Kidney (tissue), 14 donors: ENCODE data around the gene MYO10. TPM values are rescaled to one million over a fixed set of nuclear protein-coding genes. Genes with fewer than 3 reads are reported as not detected.

Experiments used
- DNase-seq, 5 donors: peaks; one replicate each; pipeline ENCODE4 v3.0.0-alpha.2; 2013 to 2020
- FAIRE-seq: peaks from 2 replicates; lab custom pipeline; 2012; peaks lifted over from hg19 to GRCh38; lab: Jason Lieb, UNC
- H3K27ac ChIP-seq, 2 donors: one replicate each; pipeline ENCODE4 v1.7.0; 2013; ENCODE audit warnings: low read depth in 2 of 2, low read length in 2 of 2, inconsistent platforms in 1 of 2
- H3K27me3 ChIP-seq: one replicate; pipeline ENCODE4 v1.7.1; 2013; ENCODE audit warnings: low read length, inconsistent platforms; ENCODE audit not compliant: control insufficient read depth, insufficient read depth
- H3K36me3 ChIP-seq, 3 donors: one replicate each; pipeline versions ENCODE4 v1.7.0 to v1.7.1; 2013; ENCODE audit warnings: low read length in 3 of 3, control low read depth in 1 of 3, inconsistent platforms in 1 of 3; ENCODE audit not compliant: insufficient read depth in 3 of 3, control insufficient read depth in 2 of 3
- H3K4me1 ChIP-seq, 3 donors: one replicate each; pipeline versions ENCODE4 v1.7.0 to v1.7.1; 2013; ENCODE audit warnings: low read length in 3 of 3, inconsistent platforms in 1 of 3, low read depth in 1 of 3; ENCODE audit not compliant: control insufficient read depth in 2 of 3, insufficient read depth in 2 of 3
- H3K4me3 ChIP-seq, 3 donors: one replicate each; pipeline versions ENCODE4 v1.7.0 to v1.8.1; 2013; ENCODE audit warnings: low read length in 3 of 3, control low read depth in 1 of 3, inconsistent platforms in 1 of 3
- H3K9ac ChIP-seq, 3 donors: one replicate each; pipeline versions ENCODE4 v1.7.0 to v1.7.1; 2013; ENCODE audit warnings: low read length in 3 of 3, control low read depth in 1 of 3, inconsistent platforms in 1 of 3
- H3K9me3 ChIP-seq, 3 donors: one replicate each; pipeline versions ENCODE4 v1.7.0 to v1.7.1; 2013; ENCODE audit warnings: low read length in 3 of 3, control low read depth in 1 of 3, inconsistent platforms in 1 of 3; ENCODE audit not compliant: control insufficient read depth in 2 of 3, insufficient read depth in 1 of 3
- CTCF ChIP-seq: IDR thresholded peaks from 3 replicates; pipeline ENCODE4 v1.5.1; 2012; ENCODE audit warnings: mild to moderate bottlenecking, moderate library complexity, borderline replicate concordance; ENCODE audit not compliant: insufficient read depth; ENCODE audit errors: extremely low read depth
- intact Hi-C: fragments of 100-400 bp; cut with DNase I; formaldehyde crosslinking; loops from one replicate; pipeline ENCODE4 v1.11.1; 2022
- polyA plus RNA-seq: library from polyadenylated mRNA; stranded (reverse); fragments of 350-450 nt; fragmentation: Illumina TruSeq; extraction: RNeasy Lipid Tissue Mini Kit (QIAGEN cat#74804); gene quantifications from one replicate; pipeline ENCODE4 v1.2.3, GENCODE V29; 2014; ENCODE audit warnings: low read depth, low replicate concordance; ENCODE audit not compliant: insufficient read depth
- total RNA-seq: library from RNA; stranded (reverse); fragmentation: NEBNext Ultra II Directional; extraction: Animal tissue kit (Norgen Biotek cat#: 25700); gene quantifications from one replicate; pipeline ENCODE4 v1.2.1, GENCODE V29; 2021
- donor health status: control.
- donor health status: control.
- donor health status: control.
- donor health status: control.
- donor health status: control.
- donor health status: DM: yes; HTN: yes; CAD: no.
- donor health status: Normal renal cell carcinoma (clear cell type).

The MYO10 gene
- total and polyA plus RNA-seq, 2 donors from 2014 or later: 7.6 to 52.4 TPM

- no peak for TF ChIP-seq CTCF
- Histone ChIP-seq H3K4me3 (no peak overlapping the region), H3K27ac (no peak overlapping the region), H3K4me1 (no peaks in the 10 kb centered on the region), H3K36me3 (peaks cover 0 to 5% (median 0%) of the 10 kb centered on the region in 3 donors), H3K9me3 (no peaks in the 10 kb centered on the region), H3K27me3 (no peaks in the 10 kb centered on the region), H3K9ac (no peak overlapping the region)
- no peak for DNase-seq
- no peak for FAIRE-seq
- intact Hi-C loops: no loop called here
Observed at GRCh38 chr5:16773991-16774390, 162.1 kb downstream of the MYO10 start.

DNA sequence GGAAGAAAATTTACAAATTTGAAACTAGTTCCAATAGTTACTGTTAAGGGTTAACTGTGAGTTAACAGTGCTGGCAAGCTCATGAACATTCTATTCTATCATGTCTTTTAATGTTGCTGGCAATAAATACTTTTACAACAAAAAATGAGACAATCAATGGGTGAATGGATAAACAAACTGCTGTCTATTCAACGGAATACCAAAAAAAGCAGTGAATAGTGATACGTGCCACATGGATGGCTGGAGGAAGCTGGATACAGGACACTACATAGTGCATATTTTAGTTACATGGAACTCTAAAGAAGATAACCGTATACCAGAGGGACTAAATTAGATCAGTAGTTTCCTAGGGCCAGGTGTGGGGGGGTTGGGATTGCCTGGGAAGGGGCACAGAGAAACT lies 163.5 kb downstream of the MYO10 start:
- TF ChIP-seq CTCF: no peak

DNA sequence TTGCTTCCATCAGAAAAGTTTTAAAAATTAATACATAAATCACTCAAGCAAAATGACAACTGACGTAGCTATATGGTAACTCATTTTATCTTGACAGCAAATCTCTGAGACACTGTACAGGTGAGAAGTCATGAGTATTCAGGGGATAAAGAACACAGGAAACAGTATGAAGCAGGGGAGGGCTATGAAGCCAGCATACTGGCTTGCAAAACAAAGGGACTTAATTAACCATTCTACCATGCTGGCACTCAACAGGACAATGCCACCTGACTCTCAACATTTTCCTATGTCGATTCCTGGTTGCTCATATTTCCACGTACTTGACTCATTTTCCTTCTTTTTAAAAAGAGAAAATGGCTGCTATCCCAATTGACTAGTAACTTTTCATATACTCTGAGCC lies 167.9 kb downstream of the MYO10 start:
- FAIRE-seq (no peak), DNase-seq (no peak)
- H3K4me3 ChIP-seq: no peak overlapping the region
- TF ChIP-seq CTCF: no peak
- H3K36me3 ChIP-seq: peaks cover 0 to 12% (median 2%) of the 10 kb centered on the region in 3 donors
- no peaks in the 10 kb centered on the region for H3K4me1 ChIP-seq
- intact Hi-C loops: loop anchor here (10.0 kb wide), 1 partner anchor 293 kb away; no protein-coding TSS in a partner anchor
- H3K9me3 ChIP-seq: no peaks in the 10 kb centered on the region
- H3K9ac ChIP-seq: no peak overlapping the region
- no peak overlapping the region for H3K27ac ChIP-seq
- H3K27me3 ChIP-seq: no peaks in the 10 kb centered on the region

More for the DNA sequence above, 163.5 kb downstream of the MYO10 start:
- FAIRE-seq (no peak), DNase-seq (no peak)
- Histone ChIP-seq H3K36me3 (peaks cover 0 to 5% (median 0%) of the 10 kb centered on the region in 3 donors), H3K27ac (no peak overlapping the region), H3K9me3 (no peaks in the 10 kb centered on the region), H3K4me3 (no peak overlapping the region), H3K27me3 (no peaks in the 10 kb centered on the region), H3K4me1 (no peaks in the 10 kb centered on the region), H3K9ac (no peak overlapping the region)
- intact Hi-C loops: no loop called here

GRCh38 chr5:16763211-16763610 lies 172.9 kb downstream of the MYO10 start:
- no peak for TF ChIP-seq CTCF
- peaks cover 0 to 21% (median 15%) of the 10 kb centered on the region in 3 donors for H3K36me3 ChIP-seq

More at GRCh38 chr5:16763211-16763610, 172.9 kb downstream of the MYO10 start:
- intact Hi-C loops: loop anchor here (10.0 kb wide), 1 partner anchor 288 kb away; no protein-coding TSS in a partner anchor
- no peak for DNase-seq
- H3K9me3 ChIP-seq: no peaks in the 10 kb centered on the region
- H3K27ac ChIP-seq: no peak overlapping the region
- no peak overlapping the region for H3K9ac ChIP-seq
- no peaks in the 10 kb centered on the region for H3K27me3 ChIP-seq
- no peak for FAIRE-seq
- no peak overlapping the region for H3K4me3 ChIP-seq
- no peaks in the 10 kb centered on the region for H3K4me1 ChIP-seq
